GM23338 (cell line): ENCODE measurements around the gene CPNE5. TPM values are rescaled to one million over a fixed set of nuclear protein-coding genes. Genes with fewer than 3 reads are reported as not detected.

Experiments used
- ATAC-seq: fragments of 200-7000 bp; cut with Tn5 transposase; 3 replicates; pipeline ENCODE4 v1.9.1; 2020
- DNase-seq: peaks from one replicate; pipeline ENCODE4 v3.0.0-alpha.2; 2015; ENCODE audit warnings: low spot score
- H2AFZ ChIP-seq: fragments of 200-600 bp; sonication (generic); 2 replicates; pipeline ENCODE4 v1.8.0; 2016; ENCODE audit warnings: antibody characterized with exemption, mild to moderate bottlenecking, moderate library complexity
- H3F3A ChIP-seq: fragments of 200-600 bp; sonication (generic); replicated peaks from 2 replicates; pipeline ENCODE4 v1.8.0; 2017; ENCODE audit warnings: antibody characterized with exemption, mixed run types, low read depth
- H3K27ac ChIP-seq: fragments of 200-600 bp; sonication (generic); 2 replicates; pipeline ENCODE4 v1.6.1; 2016; ENCODE audit warnings: low read depth
- H3K27me3 ChIP-seq: fragments of 200-600 bp; sonication (generic); 2 replicates; pipeline ENCODE4 v1.8.0; 2016; ENCODE audit warnings: mild to moderate bottlenecking, mixed run types, moderate library complexity; ENCODE audit not compliant: insufficient read depth
- H3K36me3 ChIP-seq: fragments of 200-600 bp; sonication (generic); 2 replicates; pipeline ENCODE4 v1.8.0; 2016; ENCODE audit warnings: mild to moderate bottlenecking; ENCODE audit not compliant: insufficient read depth
- H3K4me1 ChIP-seq: fragments of 200-600 bp; sonication (generic); 2 replicates; pipeline ENCODE4 v1.8.0; 2016; ENCODE audit warnings: mild to moderate bottlenecking, moderate library complexity; ENCODE audit not compliant: insufficient read depth
- H3K4me2 ChIP-seq: fragments of 200-600 bp; sonication (generic); 2 replicates; pipeline ENCODE4 v1.7.1; 2017; ENCODE audit warnings: mixed run types
- H3K4me3 ChIP-seq: fragments of 200-600 bp; sonication (generic); 2 replicates; pipeline ENCODE4 v1.6.1; 2016; ENCODE audit warnings: mixed run types
- H3K79me2 ChIP-seq: fragments of 200-600 bp; sonication (generic); replicated peaks from 2 replicates; pipeline ENCODE4 v1.8.0; 2017; ENCODE audit warnings: mild to moderate bottlenecking; ENCODE audit not compliant: insufficient read depth
- H3K9me2 ChIP-seq: fragments of 200-600 bp; sonication (generic); 2 replicates; pipeline ENCODE4 v1.8.0; 2017; ENCODE audit not compliant: insufficient read depth
- H4K20me1 ChIP-seq: fragments of 200-600 bp; sonication (generic); replicated peaks from 2 replicates; pipeline ENCODE4 v1.8.0; 2017; ENCODE audit warnings: mild to moderate bottlenecking; ENCODE audit not compliant: insufficient read depth
- H3K27ac Mint-ChIP-seq: 2 replicates; pipeline ENCODE4 v1.8.0; 2020; ENCODE audit warnings: inconsistent platforms, mild to moderate bottlenecking, moderate library complexity, mixed read lengths
- H3K27me3 Mint-ChIP-seq: 3 replicates; pipeline ENCODE4 v1.8.0; 2022; ENCODE audit warnings: low read depth, mild to moderate bottlenecking, moderate library complexity, mixed read lengths, inconsistent platforms; ENCODE audit not compliant: insufficient read depth, poor library complexity
- H3K36me3 Mint-ChIP-seq: 3 replicates; pipeline ENCODE4 v1.8.0; 2021; ENCODE audit warnings: low read depth, mild to moderate bottlenecking, inconsistent platforms, moderate library complexity, mixed read lengths
- H3K4me1 Mint-ChIP-seq: 3 replicates; pipeline ENCODE4 v1.8.0; 2020; ENCODE audit warnings: mild to moderate bottlenecking, inconsistent platforms, mixed read lengths
- H3K4me3 Mint-ChIP-seq: 3 replicates; pipeline ENCODE4 v1.8.0; 2021; ENCODE audit warnings: moderate library complexity, mild to moderate bottlenecking, inconsistent platforms, mixed read lengths
- H3K9me3 Mint-ChIP-seq: 3 replicates; pipeline ENCODE4 v1.8.0; 2020; ENCODE audit warnings: moderate library complexity, mild to moderate bottlenecking, inconsistent platforms, mixed read lengths
- CREB1 ChIP-seq: fragments of 250-450 bp; sonication (Bioruptor Pico); IDR thresholded peaks from 2 replicates; pipeline ENCODE4 v1.5.0; 2020; ENCODE audit warnings: low read depth, mild to moderate bottlenecking, moderate library complexity
- CTCF ChIP-seq, 2 experiments: fragments of 200-600 bp in 1 of 2; sonication (generic) in 1 of 2; conservative IDR thresholded peaks; 2 replicates each; pipeline versions ENCODE4 v1.5.1 to v1.6.1; 2016 to 2017; ENCODE audit warnings: antibody characterized with exemption in 2 of 2, low read depth in 2 of 2, mild to moderate bottlenecking in 2 of 2, moderate library complexity in 1 of 2
- ETS1 ChIP-seq: IDR thresholded peaks from 2 replicates; pipeline ENCODE4 v1.6.1; 2016; ENCODE audit warnings: antibody characterized with exemption
- EZH2 ChIP-seq: fragments of 200-600 bp; sonication (generic); IDR thresholded peaks from one replicate; pipeline ENCODE4 v1.8.0; 2017; ENCODE audit warnings: antibody characterized with exemption, mild to moderate bottlenecking, low read depth; ENCODE audit not compliant: unreplicated experiment
- EZH2phosphoT487 ChIP-seq: fragments of 200-600 bp; sonication (generic); IDR thresholded peaks from one replicate; pipeline ENCODE4 v1.8.1; 2018; ENCODE audit warnings: antibody characterized with exemption; ENCODE audit not compliant: unreplicated experiment
- POLR2AphosphoS5 ChIP-seq: IDR thresholded peaks from 2 replicates; pipeline ENCODE4 v1.6.1; 2016; ENCODE audit warnings: antibody characterized with exemption, low read depth
- STAT1 ChIP-seq: IDR thresholded peaks from one replicate; pipeline ENCODE4 v1.6.1; 2016; ENCODE audit warnings: antibody characterized with exemption; ENCODE audit not compliant: unreplicated experiment
- ZNF114 ChIP-seq: fragments of 250-450 bp; sonication (Bioruptor Pico); IDR thresholded peaks from 2 replicates; pipeline ENCODE4 v1.5.0; 2020; ENCODE audit warnings: mild to moderate bottlenecking, moderate library complexity
- ZNF331 ChIP-seq: fragments of 250-450 bp; sonication (Bioruptor Pico); IDR thresholded peaks from 2 replicates; pipeline ENCODE4 v1.5.0; 2020; ENCODE audit warnings: low read depth, mild to moderate bottlenecking, moderate library complexity
- polyA plus RNA-seq: library from polyadenylated mRNA; unstranded; fragments of >200 nt; fragmentation: Nextera tagmentation; extraction: Ambion mirVana; gene quantifications from 2 replicates; pipeline ENCODE4 v1.2.1, GENCODE V29; 2016
- total RNA-seq: library from RNA; depleted of rRNA; stranded (reverse); fragments of >200 nt; shearing (Covaris generic); gene quantifications from 2 replicates; pipeline ENCODE4 v1.2.3, GENCODE V29; 2014
- TF ChIP-seq, protein P1 (sequence below): fragments of 250-450 bp; sonication (Bioruptor Pico); IDR thresholded peaks from 2 replicates; pipeline ENCODE4 v1.5.0; 2020; ENCODE audit warnings: mild to moderate bottlenecking, moderate library complexity

CPNE5 gene
- total and polyA plus RNA-seq, 2 experiments from 2014 or later = 0.14 to 0.42 TPM

GRCh38 chr6:36832313-36832712, 6.9 kb downstream of the CPNE5 start (continued):
- TF ChIP-seq CTCF (conservative IDR thresholded peaks at IDR 0.05; ENCODE audit: low read depth in 2 of 2) (no peak), ZNF114 (CRISPR knock-in tag) (no peak), ZNF331 (CRISPR knock-in tag) (no peak), STAT1 (no peak)

GRCh38 chr6:36830577-36830976, 8.7 kb downstream of the CPNE5 start:
- H3K27me3 ChIP-seq = peaks cover 6% of the 10 kb centered on the region; the same call in 1 of the 2 replicates
- peaks cover 5% of the 10 kb centered on the region for H3K4me1 ChIP-seq
- peaks cover 26% of the 10 kb centered on the region for H3K4me1 Mint-ChIP-seq
- no peaks in the 10 kb centered on the region for H3K9me2 ChIP-seq
- H3K27ac Mint-ChIP-seq = no peak overlapping the region
- no peak for ATAC-seq
- no peak overlapping the region for H3K27ac ChIP-seq
- H3F3A ChIP-seq = no peaks in the 10 kb centered on the region
- H3K4me3 ChIP-seq = no peak overlapping the region
- H3K36me3 Mint-ChIP-seq = peaks cover 4% of the 10 kb centered on the region; the same call in 1 of the 3 replicates
- no peaks in the 10 kb centered on the region for H4K20me1 ChIP-seq
- H3K27me3 Mint-ChIP-seq = peaks cover 5% of the 10 kb centered on the region
- DNase-seq = no peak
- H2AFZ ChIP-seq = no peak overlapping the region
- H3K4me2 ChIP-seq = no peak overlapping the region
- H3K79me2 ChIP-seq = no peaks in the 10 kb centered on the region
- peaks cover 6% of the 10 kb centered on the region; the same call in 2 of the 3 replicates for H3K9me3 Mint-ChIP-seq
- no peak overlapping the region for H3K4me3 Mint-ChIP-seq
- H3K36me3 ChIP-seq = no peaks in the 10 kb centered on the region
- TF ChIP-seq ZNF331 (CRISPR knock-in tag) = no peak
- no peak for TF ChIP-seq CREB1 (CRISPR knock-in tag)
- TF ChIP-seq POLR2AphosphoS5 = no peak
- TF ChIP-seq STAT1 = no peak
- TF ChIP-seq, protein P1, sequence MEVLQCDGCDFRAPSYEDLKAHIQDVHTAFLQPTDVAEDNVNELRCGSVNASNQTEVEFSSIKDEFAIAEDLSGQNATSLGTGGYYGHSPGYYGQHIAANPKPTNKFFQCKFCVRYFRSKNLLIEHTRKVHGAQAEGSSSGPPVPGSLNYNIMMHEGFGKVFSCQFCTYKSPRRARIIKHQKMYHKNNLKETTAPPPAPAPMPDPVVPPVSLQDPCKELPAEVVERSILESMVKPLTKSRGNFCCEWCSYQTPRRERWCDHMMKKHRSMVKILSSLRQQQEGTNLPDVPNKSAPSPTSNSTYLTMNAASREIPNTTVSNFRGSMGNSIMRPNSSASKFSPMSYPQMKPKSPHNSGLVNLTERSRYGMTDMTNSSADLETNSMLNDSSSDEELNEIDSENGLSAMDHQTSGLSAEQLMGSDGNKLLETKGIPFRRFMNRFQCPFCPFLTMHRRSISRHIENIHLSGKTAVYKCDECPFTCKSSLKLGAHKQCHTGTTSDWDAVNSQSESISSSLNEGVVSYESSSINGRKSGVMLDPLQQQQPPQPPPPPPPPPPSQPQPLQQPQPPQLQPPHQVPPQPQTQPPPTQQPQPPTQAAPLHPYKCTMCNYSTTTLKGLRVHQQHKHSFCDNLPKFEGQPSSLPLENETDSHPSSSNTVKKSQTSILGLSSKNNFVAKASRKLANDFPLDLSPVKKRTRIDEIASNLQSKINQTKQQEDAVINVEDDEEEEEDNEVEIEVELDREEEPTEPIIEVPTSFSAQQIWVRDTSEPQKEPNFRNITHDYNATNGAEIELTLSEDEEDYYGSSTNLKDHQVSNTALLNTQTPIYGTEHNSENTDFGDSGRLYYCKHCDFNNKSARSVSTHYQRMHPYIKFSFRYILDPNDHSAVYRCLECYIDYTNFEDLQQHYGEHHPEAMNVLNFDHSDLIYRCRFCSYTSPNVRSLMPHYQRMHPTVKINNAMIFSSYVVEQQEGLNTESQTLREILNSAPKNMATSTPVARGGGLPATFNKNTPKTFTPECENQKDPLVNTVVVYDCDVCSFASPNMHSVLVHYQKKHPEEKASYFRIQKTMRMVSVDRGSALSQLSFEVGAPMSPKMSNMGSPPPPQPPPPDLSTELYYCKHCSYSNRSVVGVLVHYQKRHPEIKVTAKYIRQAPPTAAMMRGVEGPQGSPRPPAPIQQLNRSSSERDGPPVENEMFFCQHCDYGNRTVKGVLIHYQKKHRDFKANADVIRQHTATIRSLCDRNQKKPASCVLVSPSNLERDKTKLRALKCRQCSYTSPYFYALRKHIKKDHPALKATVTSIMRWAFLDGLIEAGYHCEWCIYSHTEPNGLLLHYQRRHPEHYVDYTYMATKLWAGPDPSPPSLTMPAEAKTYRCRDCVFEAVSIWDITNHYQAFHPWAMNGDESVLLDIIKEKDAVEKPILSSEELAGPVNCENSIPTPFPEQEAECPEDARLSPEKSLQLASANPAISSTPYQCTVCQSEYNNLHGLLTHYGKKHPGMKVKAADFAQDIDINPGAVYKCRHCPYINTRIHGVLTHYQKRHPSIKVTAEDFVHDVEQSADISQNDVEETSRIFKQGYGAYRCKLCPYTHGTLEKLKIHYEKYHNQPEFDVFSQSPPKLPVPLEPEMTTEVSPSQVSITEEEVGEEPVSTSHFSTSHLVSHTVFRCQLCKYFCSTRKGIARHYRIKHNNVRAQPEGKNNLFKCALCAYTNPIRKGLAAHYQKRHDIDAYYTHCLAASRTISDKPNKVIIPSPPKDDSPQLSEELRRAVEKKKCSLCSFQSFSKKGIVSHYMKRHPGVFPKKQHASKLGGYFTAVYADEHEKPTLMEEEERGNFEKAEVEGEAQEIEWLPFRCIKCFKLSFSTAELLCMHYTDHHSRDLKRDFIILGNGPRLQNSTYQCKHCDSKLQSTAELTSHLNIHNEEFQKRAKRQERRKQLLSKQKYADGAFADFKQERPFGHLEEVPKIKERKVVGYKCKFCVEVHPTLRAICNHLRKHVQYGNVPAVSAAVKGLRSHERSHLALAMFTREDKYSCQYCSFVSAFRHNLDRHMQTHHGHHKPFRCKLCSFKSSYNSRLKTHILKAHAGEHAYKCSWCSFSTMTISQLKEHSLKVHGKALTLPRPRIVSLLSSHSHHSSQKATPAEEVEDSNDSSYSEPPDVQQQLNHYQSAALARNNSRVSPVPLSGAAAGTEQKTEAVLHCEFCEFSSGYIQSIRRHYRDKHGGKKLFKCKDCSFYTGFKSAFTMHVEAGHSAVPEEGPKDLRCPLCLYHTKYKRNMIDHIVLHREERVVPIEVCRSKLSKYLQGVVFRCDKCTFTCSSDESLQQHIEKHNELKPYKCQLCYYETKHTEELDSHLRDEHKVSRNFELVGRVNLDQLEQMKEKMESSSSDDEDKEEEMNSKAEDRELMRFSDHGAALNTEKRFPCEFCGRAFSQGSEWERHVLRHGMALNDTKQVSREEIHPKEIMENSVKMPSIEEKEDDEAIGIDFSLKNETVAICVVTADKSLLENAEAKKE = no peak
- no peak for TF ChIP-seq EZH2phosphoT487
- TF ChIP-seq EZH2 = no peak
- TF ChIP-seq ZNF114 (CRISPR knock-in tag) = no peak
- no peak for TF ChIP-seq CTCF (conservative IDR thresholded peaks at IDR 0.05; ENCODE audit: low read depth in 2 of 2)
- no peak for TF ChIP-seq ETS1
